Right ventricle myocardium inferior (tissue), 1 donor: Measurements from ENCODE around the gene IER3. TPM values are rescaled to one million over a fixed set of nuclear protein-coding genes. Genes with fewer than 3 reads are reported as not detected.
"Not testable (repeated sequence)": the region's sequence is repeated elsewhere in the genome, so short reads cannot be mapped to it uniquely, and the experiment has no call there.

Source experiments
- ATAC-seq: fragments of 200-7000 bp; cut with Tn5 transposase; one replicate; pipeline ENCODE4 v1.9.1; 2020; ENCODE audit warnings: mild to moderate bottlenecking, moderate library complexity
- DNase-seq: peaks from one replicate; pipeline ENCODE4 v3.0.0; 2021; ENCODE audit errors: missing footprints
- intact Hi-C: fragments of 100-400 bp; cut with DNase I; formaldehyde crosslinking; loops from one replicate; pipeline ENCODE4 v1.11.0; 2022
- total RNA-seq: library from RNA; stranded (reverse); fragmentation: NEBNext Ultra II Directional; extraction: Animal tissue kit (Norgen Biotek cat#: 25700); gene quantifications from one replicate; pipeline ENCODE4 v1.2.1, GENCODE V29; 2021
- donor health status: DM: no; HTN: yes; CAD: no; lungs with severe emphysema.

Gene IER3
- total RNA-seq, 1 donor from 2014 or later = 19.2 TPM

DNA sequence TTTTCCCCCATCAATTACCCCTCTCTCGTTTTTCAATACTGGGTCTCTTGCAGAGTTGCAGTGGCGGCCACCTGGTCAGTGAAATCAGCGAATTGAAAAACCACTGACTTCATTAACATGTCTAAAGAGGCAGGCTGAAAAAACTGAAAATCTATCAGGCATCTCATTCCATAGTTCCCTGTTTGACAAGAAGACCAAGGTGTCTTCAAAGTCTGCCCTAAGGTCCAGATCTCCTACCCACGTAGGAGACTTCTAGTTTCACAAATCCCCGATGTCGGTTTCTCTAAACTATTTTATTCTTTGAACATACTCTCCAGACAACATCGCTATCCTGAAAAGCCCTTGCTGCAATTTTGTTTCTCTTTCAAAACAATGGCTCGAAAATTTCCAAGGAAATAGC, 25.0 kb downstream of the IER3 start:
- DNase-seq (no peak), ATAC-seq (no peak)
- intact Hi-C loops = loop anchor here (1.0 kb wide), 1 partner anchor 103 kb away; no protein-coding TSS in a partner anchor

- DNase-seq = not testable (repeated sequence)
These were observed 26.3 kb downstream of the IER3 start for GRCh38 chr6:30717845-30718720.

DNA sequence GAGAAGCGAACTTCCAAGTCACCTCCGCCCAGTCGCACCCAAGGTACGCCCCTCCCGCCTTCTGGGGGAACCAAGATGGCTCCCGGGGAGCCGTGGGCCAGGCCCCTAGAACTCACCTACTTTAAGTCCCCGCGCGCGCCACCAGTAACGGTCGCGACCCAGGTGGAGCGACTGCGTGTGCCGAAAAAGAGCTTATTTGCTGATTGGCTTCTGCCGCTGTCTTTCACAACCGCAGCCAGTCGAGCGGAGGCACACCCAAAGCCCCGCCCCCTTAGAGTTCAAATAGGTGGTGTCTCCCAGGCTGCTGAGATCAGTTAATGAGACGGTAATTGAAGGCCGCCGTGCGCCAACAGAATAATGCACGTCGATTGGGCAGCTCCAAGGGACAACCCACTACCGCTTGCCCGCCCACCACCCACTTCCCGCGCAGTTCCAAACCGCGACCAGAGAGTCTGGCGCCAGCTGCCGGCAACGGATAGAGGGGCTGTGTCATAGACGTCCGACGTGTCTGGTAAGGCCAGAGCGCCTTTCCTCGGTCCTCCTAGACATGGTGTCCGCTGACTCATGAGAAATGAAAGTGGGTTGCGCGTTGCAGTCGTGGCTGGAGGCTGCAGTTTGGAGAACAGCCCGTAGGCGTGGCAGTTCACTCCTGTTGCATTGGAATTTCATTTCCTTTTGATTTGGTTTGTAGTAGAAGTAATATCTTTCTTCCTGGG, 27.1 kb downstream of the IER3 start, which contains the start of gene MDC1:
Gene MDC1, minus strand, starts transcription at position 153 of the 716 bp plus-strand sequence. CDS start 2,106 bp downstream, outside the sequence.
- intact Hi-C loops = loop anchor here (1.0 kb wide), 1 partner anchor 26 kb away; no protein-coding TSS in a partner anchor
- ATAC-seq (peak; percentile 88), DNase-seq (peak; percentile 100)

More at GRCh38 chr6:30717845-30718720, 26.3 kb downstream of the IER3 start:
- not testable (repeated sequence) for ATAC-seq
- intact Hi-C loops = loop anchor here (1.0 kb wide), 1 partner anchor 27 kb away; no protein-coding TSS in a partner anchor

GRCh38 chr6:30716879-30717128, 27.5 kb downstream of the IER3 start:
- DNase-seq (no peak), ATAC-seq (no peak)
- intact Hi-C loops = loop anchor here (1.0 kb wide), 1 partner anchor 26 kb away; no protein-coding TSS in a partner anchor

GRCh38 chr6:30714263-30714662, 30.1 kb downstream of the IER3 start:
- intact Hi-C loops = no loop called here
- ATAC-seq (no peak), DNase-seq (no peak)

GRCh38 chr6:30712441-30712945, 31.9 kb downstream of the IER3 start:
- ATAC-seq = no peak
- intact Hi-C loops = no loop called here

DNA sequence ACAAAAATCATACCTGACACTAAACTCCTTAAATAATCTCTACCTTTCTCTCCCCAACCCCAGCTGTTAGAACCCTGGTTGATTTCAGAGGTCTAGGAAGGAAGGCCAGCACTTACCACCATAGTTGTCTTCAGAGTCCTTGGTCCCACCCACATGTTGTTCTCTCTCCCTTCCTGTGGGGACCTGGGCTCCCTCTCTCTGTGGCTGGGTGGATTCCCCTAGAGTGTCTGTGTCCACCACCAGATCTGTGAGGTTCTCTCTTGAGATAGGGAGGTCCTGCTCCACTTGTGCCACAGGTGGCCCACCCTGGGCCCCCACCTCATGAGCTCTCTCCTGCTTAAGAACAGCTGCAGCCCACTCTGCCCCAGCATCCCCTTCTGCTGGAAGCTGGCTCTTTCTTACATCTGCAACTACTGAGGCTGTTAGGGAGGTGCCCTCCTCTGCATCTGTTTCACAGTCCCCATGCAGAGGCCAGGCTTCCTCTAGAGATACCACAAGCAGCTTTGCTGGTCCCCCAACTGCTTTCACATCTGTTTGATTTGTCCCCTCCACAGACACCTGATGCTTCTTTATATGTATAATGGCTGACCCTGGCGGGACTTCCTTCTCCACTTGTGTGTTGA, 32.5 kb downstream of the IER3 start:
- intact Hi-C loops = no loop called here
- no peak for ATAC-seq
- DNase-seq = no peak

More at GRCh38 chr6:30712441-30712945, 31.9 kb downstream of the IER3 start:
- no peak for DNase-seq

GRCh38 chr6:30709101-30709868, 35.1 kb downstream of the IER3 start:
- intact Hi-C loops = no loop called here
- DNase-seq (no peak), ATAC-seq (no peak)

DNA sequence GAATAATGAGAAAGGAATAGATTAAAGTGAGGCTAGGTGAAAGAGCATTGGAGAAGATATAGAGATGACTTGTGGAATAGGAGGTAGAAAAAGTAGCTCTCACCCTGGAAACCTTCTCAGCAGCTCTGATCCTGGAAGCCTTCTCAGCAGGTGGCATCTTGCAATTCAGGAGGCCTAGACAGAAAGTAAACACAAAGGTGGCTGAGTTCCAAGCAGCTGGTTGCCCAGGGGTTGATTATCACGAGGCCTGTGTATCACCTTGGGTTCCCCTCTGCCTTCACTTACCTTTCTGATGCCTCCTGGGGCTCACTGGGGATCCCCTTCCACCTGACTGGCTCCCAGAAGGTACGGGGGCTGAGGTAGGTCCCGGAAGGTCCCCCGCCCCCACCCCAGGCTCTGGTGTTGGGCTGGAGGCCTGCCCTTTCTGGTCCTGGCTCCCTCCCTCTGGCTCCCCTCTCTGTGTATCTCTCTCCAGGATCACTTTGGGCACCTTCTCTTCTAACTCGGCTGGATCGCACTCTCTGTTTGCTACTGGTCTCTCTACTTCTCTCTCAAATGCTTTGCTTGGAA, 37.0 kb downstream of the IER3 start:
- DNase-seq = no peak
- intact Hi-C loops = no loop called here
- no peak for ATAC-seq

- DNase-seq = no peak
- ATAC-seq = peak; percentile 68
- intact Hi-C loops = no loop called here
These were observed 38.7 kb downstream of the IER3 start for GRCh38 chr6:30705620-30706019.

GRCh38 chr6:30703821-30704220, 40.5 kb downstream of the IER3 start:
- DNase-seq (no peak), ATAC-seq (no peak)
- intact Hi-C loops = no loop called here

DNA sequence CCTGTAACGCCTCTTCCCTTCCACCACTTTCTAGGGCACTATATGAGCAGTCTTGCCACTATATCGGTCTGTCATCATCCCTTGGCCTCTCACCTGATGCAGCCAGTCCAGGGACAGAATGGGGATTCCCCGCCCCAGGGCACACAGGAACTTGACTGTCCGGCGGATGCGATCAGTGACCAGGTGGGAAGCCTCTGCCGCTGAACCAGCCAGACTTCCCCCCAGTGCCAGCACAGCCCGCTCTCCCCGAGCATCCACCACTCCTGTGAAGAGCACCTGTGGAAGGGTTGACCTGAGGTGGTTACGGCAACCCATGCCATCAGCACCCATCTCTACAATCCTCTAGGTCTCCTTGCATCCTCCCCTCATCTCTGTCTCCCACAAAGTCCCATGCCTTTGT, 41.3 kb downstream of the IER3 start:
- intact Hi-C loops = no loop called here
- ATAC-seq (no peak), DNase-seq (no peak)

DNA sequence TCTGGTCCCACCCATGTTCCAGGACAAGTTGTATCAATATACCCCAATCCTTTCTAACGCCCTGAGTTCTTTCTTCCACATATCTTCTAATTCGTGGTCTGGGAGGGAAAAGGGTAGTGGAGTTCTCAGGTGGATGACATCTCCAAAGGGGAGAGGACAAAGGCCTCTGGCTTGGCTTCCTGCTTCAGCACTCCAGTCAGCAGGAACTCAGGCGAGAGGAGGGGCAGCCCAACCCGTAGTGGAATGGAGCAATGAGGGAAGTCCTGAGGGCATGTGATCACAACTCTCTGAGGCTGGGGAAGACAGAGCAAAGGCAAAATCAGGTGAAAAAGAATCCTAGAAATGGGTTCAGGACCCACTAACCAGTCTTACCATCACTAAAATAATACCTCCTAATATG, 44.0 kb downstream of the IER3 start:
- intact Hi-C loops = no loop called here
- DNase-seq (no peak), ATAC-seq (peak; percentile 81)

DNA sequence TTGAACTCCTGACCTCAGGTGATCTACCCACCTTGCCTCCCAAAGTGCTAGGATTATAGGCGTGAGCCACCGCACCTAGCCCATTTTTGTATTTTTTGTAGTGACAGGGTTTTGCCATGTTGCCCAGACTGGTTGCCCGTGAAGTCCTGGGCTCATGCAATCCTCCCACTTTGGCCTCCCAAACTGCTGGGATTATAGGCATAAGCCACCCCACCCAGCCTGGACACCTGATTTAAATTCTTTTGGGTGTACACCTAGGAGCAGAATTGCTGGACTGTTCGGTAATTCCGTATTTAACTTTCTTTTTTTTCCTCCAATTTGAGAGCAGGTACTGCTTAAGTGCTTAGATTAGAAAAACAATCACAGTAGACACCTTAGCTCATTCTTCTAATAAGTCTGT, 47.9 kb downstream of the IER3 start:
- DNase-seq = no peak
- ATAC-seq = no peak
- intact Hi-C loops = no loop called here
